Measurements from ENCODE around the gene ULK4.

Gene ULK4

GRCh38 chr3:41608347-41608746 lies 353.6 kb downstream of the ULK4 start:
- Histone ChIP-seq H3K79me2 (ENCODE audit: insufficient read depth, low read length) (no peaks in the 10 kb centered on the region), H3K9me3 (ENCODE audit: insufficient read depth, low read length) (no peaks in the 10 kb centered on the region), H3F3A (ENCODE audit: insufficient read depth) (no peaks in the 10 kb centered on the region), H3K36me3 (ENCODE audit: low read length) (no peaks in the 10 kb centered on the region), H3K4me3 (ENCODE audit: insufficient read depth, low read length, poor library complexity, severe bottlenecking) (no peak overlapping the region), H3K27ac (ENCODE audit: low read depth, low read length) (no peak overlapping the region), H3K4me2 (ENCODE audit: low read depth, low read length, poor library complexity, severe bottlenecking) (no peak overlapping the region), H3K9ac (ENCODE audit: low read length) (no peak overlapping the region), H2AFZ (ENCODE audit: low read depth, low read length, severe bottlenecking) (no peak overlapping the region), H4K20me1 (ENCODE audit: low read depth, low read length) (no peaks in the 10 kb centered on the region), H3K9me2 (replicated peaks; ENCODE audit: insufficient read depth, low read length) (no peaks in the 10 kb centered on the region), H3K27me3 (ENCODE audit: low read length) (no peaks in the 10 kb centered on the region)
- no peak for TF ChIP-seq CTCF (IDR thresholded peaks at IDR 0.05; ENCODE audit: insufficient read depth, low read length, poor library complexity, severe bottlenecking)
- no peak for TF ChIP-seq EZH2phosphoT487 (conservative IDR thresholded peaks at IDR 0.05; ENCODE audit: low read length)

- Histone ChIP-seq H3K9me3 (ENCODE audit: insufficient read depth, low read length) (no peaks in the 10 kb centered on the region), H3K79me2 (ENCODE audit: insufficient read depth, low read length) (no peaks in the 10 kb centered on the region), H4K20me1 (ENCODE audit: low read depth, low read length) (no peaks in the 10 kb centered on the region), H3F3A (ENCODE audit: insufficient read depth) (no peaks in the 10 kb centered on the region), H3K4me3 (ENCODE audit: insufficient read depth, low read length, poor library complexity, severe bottlenecking) (no peak overlapping the region), H3K4me2 (ENCODE audit: low read depth, low read length, poor library complexity, severe bottlenecking) (no peak overlapping the region), H2AFZ (ENCODE audit: low read depth, low read length, severe bottlenecking) (no peak overlapping the region), H3K36me3 (ENCODE audit: low read length) (no peaks in the 10 kb centered on the region), H3K9me2 (replicated peaks; ENCODE audit: insufficient read depth, low read length) (no peaks in the 10 kb centered on the region), H3K27me3 (ENCODE audit: low read length) (no peaks in the 10 kb centered on the region), H3K9ac (ENCODE audit: low read length) (no peak overlapping the region), H3K27ac (ENCODE audit: low read depth, low read length) (no peak overlapping the region)
- TF ChIP-seq EZH2phosphoT487 (conservative IDR thresholded peaks at IDR 0.05; ENCODE audit: low read length), result no peak
- no peak for TF ChIP-seq CTCF (IDR thresholded peaks at IDR 0.05; ENCODE audit: insufficient read depth, low read length, poor library complexity, severe bottlenecking)
These were observed 358.1 kb downstream of the ULK4 start for GRCh38 chr3:41603807-41604206.

- Histone ChIP-seq H3K9me3 (ENCODE audit: insufficient read depth, low read length) (no peaks in the 10 kb centered on the region), H3K27ac (ENCODE audit: low read depth, low read length) (no peak overlapping the region), H3K79me2 (ENCODE audit: insufficient read depth, low read length) (no peaks in the 10 kb centered on the region), H3K4me2 (ENCODE audit: low read depth, low read length, poor library complexity, severe bottlenecking) (no peak overlapping the region), H3K27me3 (ENCODE audit: low read length) (no peaks in the 10 kb centered on the region), H3K9ac (ENCODE audit: low read length) (no peak overlapping the region), H3F3A (ENCODE audit: insufficient read depth) (no peaks in the 10 kb centered on the region), H2AFZ (ENCODE audit: low read depth, low read length, severe bottlenecking) (no peak overlapping the region), H3K9me2 (replicated peaks; ENCODE audit: insufficient read depth, low read length) (no peaks in the 10 kb centered on the region), H4K20me1 (ENCODE audit: low read depth, low read length) (no peaks in the 10 kb centered on the region), H3K36me3 (ENCODE audit: low read length) (no peaks in the 10 kb centered on the region), H3K4me3 (ENCODE audit: insufficient read depth, low read length, poor library complexity, severe bottlenecking) (no peak overlapping the region)
- TF ChIP-seq CTCF (IDR thresholded peaks at IDR 0.05; ENCODE audit: insufficient read depth, low read length, poor library complexity, severe bottlenecking) (no peak), EZH2phosphoT487 (conservative IDR thresholded peaks at IDR 0.05; ENCODE audit: low read length) (no peak)
These were observed 359.8 kb downstream of the ULK4 start for GRCh38 chr3:41602121-41602520.

Measured in SU-DHL-6 (cell line).